Natural killer cell treated with Interleukin-12 subunit alpha and Interleukin-12 subunit beta and Interleukin-15 and Interleukin-18, amount 100 ng/mL, for 72 hours (primary cell): ENCODE measurements around the gene MAP3K20. TPM values are rescaled to one million over a fixed set of nuclear protein-coding genes. Genes with fewer than 3 reads are reported as not detected.

ENCODE experiments used
- ATAC-seq, 2 donors: fragments of 150-1000 bp; cut with Tn5 transposase in 1 of 2; sonication (Bioruptor Pico), chemical (Tn5 transposase) in 1 of 2; 2 replicates each; pipeline ENCODE4 v1.10.0; 2021
- DNase-seq: peaks from one replicate; pipeline ENCODE4 v3.0.0; 2022; ENCODE audit warnings: low spot score
- H3K27ac Mint-ChIP-seq, 2 donors: 1 replicate in 1 of 2; 2 replicates in 1 of 2; pipeline ENCODE4 v1.8.0; 2022; ENCODE audit warnings: mixed read lengths in 2 of 2, mild to moderate bottlenecking in 1 of 2, moderate library complexity in 1 of 2
- H3K27me3 Mint-ChIP-seq, 2 donors: 1 replicate in 1 of 2; 2 replicates in 1 of 2; pipeline ENCODE4 v1.8.0; 2022; ENCODE audit warnings: mixed read lengths in 2 of 2
- H3K36me3 Mint-ChIP-seq: one replicate; pipeline ENCODE4 v1.8.0; 2022; ENCODE audit warnings: mixed read lengths
- H3K4me1 Mint-ChIP-seq, 2 donors: 1 replicate in 1 of 2; 2 replicates in 1 of 2; pipeline ENCODE4 v1.8.0; 2022; ENCODE audit warnings: low read depth in 2 of 2, mixed read lengths in 2 of 2, mild to moderate bottlenecking in 1 of 2
- H3K4me3 Mint-ChIP-seq: one replicate; pipeline ENCODE4 v1.8.0; 2022; ENCODE audit warnings: mixed read lengths
- H3K9me3 Mint-ChIP-seq: 2 replicates; pipeline ENCODE4 v1.8.0; 2022; ENCODE audit warnings: mixed read lengths
- total RNA-seq, 2 donors: library from RNA; stranded (reverse); gene quantifications; one replicate each; pipeline ENCODE4 v1.2.3, GENCODE V29; 2022

MAP3K20 gene
- total RNA-seq, 2 donors from 2014 or later = 30.1 to 76.8 TPM

DNA sequence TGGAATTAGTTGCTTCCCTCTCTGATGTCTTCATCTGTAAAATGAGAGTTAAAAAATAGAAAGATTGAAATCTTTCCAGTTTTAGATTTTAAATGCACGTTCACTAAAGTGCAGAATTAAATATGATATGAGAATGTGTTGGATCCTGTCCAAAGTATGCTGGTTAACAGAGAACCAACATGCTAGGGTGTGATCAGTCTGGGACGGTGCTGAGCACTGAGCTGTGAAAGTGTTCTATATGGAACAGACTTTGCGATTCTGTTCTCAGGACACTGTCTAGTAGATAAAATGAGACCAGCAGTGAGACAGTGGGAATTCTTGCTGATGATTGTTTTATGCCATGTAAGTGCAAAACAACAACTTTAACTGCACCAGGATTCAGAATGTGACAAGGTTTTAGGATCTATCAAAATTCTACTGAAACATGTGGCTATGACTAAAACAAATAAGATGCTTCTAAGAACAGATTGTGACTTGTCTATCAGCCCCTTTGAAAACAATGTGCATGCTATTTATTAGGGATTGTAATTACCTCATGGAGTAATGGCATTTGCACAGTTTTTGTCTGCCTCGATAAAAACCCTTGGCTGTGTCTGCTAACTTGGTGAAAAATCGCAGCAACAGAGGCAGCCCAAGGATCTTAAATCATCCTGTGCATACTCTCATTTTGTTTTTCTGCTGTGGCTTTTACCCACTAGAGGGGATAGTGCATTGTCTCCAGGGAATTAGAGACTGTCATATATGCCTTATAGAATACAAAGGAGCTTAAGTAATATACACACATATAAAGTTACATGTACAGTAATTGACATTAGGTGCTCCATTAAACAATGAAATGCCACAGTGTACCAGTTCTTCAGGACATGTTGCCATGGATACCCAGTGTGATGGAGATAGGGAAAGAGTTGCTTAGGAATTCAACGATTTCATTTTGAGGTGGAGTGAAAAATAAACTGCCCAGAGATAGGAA lies 55.1 kb downstream of the MAP3K20 start:
- DNase-seq (no peak), ATAC-seq (peak in 1 of 2 donors; percentile 56)
- Mint-ChIP-seq H3K36me3 (peaks cover 19% of the 10 kb centered on the region), H3K4me3 (peak overlapping the region; percentile 82), H3K27me3 (peaks cover 3 to 16% of the 10 kb centered on the region in 2 donors), H3K4me1 (peaks cover 65 to 66% of the 10 kb centered on the region in 2 donors), H3K9me3 (peaks cover 7% of the 10 kb centered on the region), H3K27ac (peak overlapping the region; percentile 91 to 97)

DNA sequence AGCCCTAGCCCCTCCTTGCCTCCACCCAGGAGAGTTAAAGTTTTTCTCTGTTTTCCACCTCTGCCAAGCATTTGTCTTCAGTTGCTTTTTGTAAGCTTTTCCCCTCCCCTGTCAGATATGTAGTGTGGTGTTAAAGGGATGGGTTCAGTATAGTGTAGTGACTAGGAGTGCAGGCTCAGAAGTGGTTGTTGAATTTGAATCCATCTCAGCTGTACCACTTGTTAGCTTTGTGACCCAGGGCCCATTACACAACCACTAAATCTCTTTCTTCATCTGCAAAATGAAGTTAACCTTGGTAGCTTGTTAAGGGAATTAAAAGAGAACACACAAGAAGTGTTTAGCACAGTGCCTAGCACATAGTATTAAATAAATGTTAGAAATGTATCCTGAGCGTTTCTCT lies 56.9 kb downstream of the MAP3K20 start:
- H3K4me3 Mint-ChIP-seq = peak overlapping the region; percentile 82
- H3K36me3 Mint-ChIP-seq = peaks cover 16% of the 10 kb centered on the region
- peaks cover 3 to 16% of the 10 kb centered on the region in 2 donors for H3K27me3 Mint-ChIP-seq
- peaks cover 71 to 78% of the 10 kb centered on the region in 2 donors for H3K4me1 Mint-ChIP-seq
- ATAC-seq (peak; percentile 62 to 66), DNase-seq (no peak)
- H3K27ac Mint-ChIP-seq = peak overlapping the region; percentile 91 to 97
- peaks cover 5% of the 10 kb centered on the region for H3K9me3 Mint-ChIP-seq

DNA sequence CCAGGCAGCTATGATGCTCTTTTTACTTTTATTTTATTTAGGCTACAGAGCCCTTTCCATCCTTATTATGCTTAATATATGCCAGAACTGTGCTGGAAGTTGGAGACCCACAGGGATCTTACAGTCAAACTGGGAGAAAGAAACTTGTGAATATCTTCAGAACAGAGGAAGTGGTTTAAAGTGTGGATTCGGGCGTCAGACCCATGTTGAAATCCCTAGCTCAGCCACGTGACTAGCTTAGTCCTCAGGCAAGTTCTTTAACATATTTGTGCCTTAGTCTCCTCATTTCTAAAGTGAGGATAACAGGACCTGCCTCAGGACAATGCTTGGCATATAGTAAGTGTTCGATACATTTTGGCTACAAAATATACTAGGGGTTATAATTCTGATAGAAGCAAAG lies 59.1 kb downstream of the MAP3K20 start:
- Mint-ChIP-seq H3K27ac (peak overlapping the region; percentile 73 to 97), H3K9me3 (peaks cover 5% of the 10 kb centered on the region), H3K36me3 (peaks cover 21% of the 10 kb centered on the region), H3K4me3 (peak overlapping the region; percentile 65), H3K4me1 (peaks cover 71 to 78% of the 10 kb centered on the region in 2 donors), H3K27me3 (peaks cover 3 to 22% of the 10 kb centered on the region in 2 donors)
- DNase-seq = peak; percentile 84
- peak; percentile 61 to 81 for ATAC-seq

DNA sequence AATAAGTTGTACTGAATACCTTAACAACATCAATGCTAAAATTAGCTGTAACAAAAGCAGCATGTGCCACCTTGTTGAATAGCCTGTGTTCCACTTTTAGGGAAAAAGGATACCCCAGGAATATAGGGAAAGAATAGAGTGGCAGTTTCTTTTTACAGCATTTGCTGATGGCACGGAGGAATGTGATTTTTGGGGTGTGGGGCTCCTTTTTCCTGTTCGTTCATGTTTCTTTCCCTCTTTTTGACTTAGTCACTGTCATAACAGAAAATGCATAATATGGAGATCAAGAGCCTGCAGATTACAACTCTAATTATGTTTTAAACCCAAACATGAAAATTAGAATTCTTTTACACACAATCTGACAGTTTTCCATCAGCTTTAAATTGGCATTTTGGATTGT lies 60.4 kb downstream of the MAP3K20 start:
- peak overlapping the region; percentile 64 for H3K4me3 Mint-ChIP-seq
- H3K9me3 Mint-ChIP-seq = peaks cover 5% of the 10 kb centered on the region
- H3K36me3 Mint-ChIP-seq = peaks cover 23% of the 10 kb centered on the region
- H3K27ac Mint-ChIP-seq = peak overlapping the region; percentile 42 to 97
- H3K4me1 Mint-ChIP-seq = peaks cover 64 to 69% of the 10 kb centered on the region in 2 donors
- ATAC-seq = no peak
- DNase-seq = no peak
- H3K27me3 Mint-ChIP-seq = peaks cover 3 to 15% of the 10 kb centered on the region in 2 donors

DNA sequence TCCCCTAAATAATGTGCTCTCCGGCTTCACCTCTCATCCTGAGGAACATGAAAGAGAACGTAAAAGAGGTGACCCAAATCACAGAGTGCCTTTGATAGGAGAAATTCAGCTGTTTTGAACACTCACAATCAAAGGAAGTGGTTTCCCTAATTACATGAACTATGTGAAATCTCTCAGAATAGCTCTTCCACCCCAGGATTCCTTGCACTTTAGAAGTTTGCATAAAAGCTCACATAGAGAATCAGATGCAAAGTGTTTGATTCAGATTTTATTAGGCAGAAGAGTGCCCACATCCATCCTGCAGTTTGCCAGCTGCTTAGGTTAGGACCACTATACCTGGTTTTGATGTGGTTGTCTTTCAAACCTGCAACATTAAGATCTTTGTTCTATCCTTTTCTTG lies 61.0 kb downstream of the MAP3K20 start:
- ATAC-seq (no peak), DNase-seq (no peak)
- Mint-ChIP-seq H3K4me1 (peaks cover 63 to 69% of the 10 kb centered on the region in 2 donors), H3K27ac (peak overlapping the region; percentile 42 to 97), H3K4me3 (peak overlapping the region; percentile 64), H3K27me3 (peaks cover 3 to 9% of the 10 kb centered on the region in 2 donors), H3K9me3 (peaks cover 6% of the 10 kb centered on the region), H3K36me3 (peaks cover 29% of the 10 kb centered on the region)

DNA sequence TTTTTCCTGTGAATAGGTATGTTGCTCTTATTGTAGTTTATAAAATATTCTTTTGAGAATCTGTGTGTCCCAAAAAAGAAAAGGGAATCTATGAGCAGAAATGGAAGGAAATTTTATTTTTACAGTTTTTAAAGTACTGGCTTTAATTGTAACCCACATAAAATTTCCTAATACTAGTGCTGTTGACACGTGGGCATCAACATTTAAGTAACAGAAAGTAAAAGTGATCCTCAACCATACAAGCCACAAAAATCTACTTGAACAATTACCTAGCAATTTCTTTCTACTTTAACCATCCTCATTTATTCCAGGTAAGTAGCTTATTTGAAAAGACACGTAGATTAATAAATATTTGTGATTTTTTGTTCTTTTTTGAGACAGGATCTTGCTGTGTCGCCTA lies 62.0 kb downstream of the MAP3K20 start:
- peak overlapping the region; percentile 42 to 97 for H3K27ac Mint-ChIP-seq
- peak overlapping the region; percentile 64 for H3K4me3 Mint-ChIP-seq
- H3K27me3 Mint-ChIP-seq = peaks cover 0 to 7% of the 10 kb centered on the region in 2 donors
- H3K9me3 Mint-ChIP-seq = peaks cover 7% of the 10 kb centered on the region
- no peak for DNase-seq
- H3K4me1 Mint-ChIP-seq = peaks cover 55 to 62% of the 10 kb centered on the region in 2 donors
- no peak for ATAC-seq
- H3K36me3 Mint-ChIP-seq = peaks cover 36% of the 10 kb centered on the region

DNA sequence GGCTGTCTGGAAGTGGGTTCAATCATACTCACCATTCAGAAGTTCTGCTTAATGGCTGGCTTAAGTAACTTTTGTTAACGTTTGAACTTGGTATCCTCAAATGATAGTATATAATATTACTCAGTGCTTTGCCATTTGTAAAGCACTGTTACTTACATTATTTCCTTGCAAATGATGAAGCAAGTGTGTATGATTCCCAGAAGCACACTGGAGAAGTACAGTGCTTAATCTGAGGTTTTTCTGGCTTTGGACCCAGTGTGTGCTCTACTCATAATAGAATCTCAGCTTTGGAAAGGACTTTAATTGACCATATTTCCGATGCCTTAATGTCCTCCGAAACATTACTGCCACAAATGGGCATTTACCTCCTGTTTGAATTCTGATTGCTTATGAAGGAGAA lies 63.3 kb downstream of the MAP3K20 start:
- peaks cover 7% of the 10 kb centered on the region for H3K9me3 Mint-ChIP-seq
- H3K27ac Mint-ChIP-seq = peak overlapping the region in 1 of 2 donors; percentile 97
- DNase-seq (no peak), ATAC-seq (no peak)
- H3K4me3 Mint-ChIP-seq = no peak overlapping the region
- H3K4me1 Mint-ChIP-seq = peaks cover 51 to 56% of the 10 kb centered on the region in 2 donors
- peaks cover 40% of the 10 kb centered on the region for H3K36me3 Mint-ChIP-seq
- H3K27me3 Mint-ChIP-seq = peaks cover 0 to 7% of the 10 kb centered on the region in 2 donors

DNA sequence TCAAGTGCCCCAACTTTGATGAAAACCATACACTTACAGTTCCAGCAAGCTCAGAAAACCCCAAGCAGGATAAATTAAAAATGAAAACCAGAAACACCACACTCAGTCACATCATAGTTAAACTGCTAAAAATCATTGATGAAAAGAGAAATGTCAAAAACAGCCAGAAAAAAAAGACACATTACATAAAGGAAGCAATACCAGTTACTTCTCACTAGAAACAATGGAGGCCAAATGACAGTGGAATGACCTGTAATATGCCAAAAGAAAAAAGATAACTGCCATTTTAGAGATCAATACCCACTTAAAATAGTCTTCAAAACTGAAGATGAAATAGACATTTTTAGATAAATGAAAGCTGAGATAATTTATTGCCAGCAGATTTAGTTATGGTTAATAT lies 66.0 kb downstream of the MAP3K20 start:
- Mint-ChIP-seq H3K27me3 (peaks cover 0 to 7% of the 10 kb centered on the region in 2 donors), H3K36me3 (peaks cover 36% of the 10 kb centered on the region), H3K4me3 (peak overlapping the region; percentile 25), H3K27ac (peak overlapping the region; percentile 44 to 52), H3K9me3 (peaks cover 3% of the 10 kb centered on the region), H3K4me1 (peaks cover 46 to 56% of the 10 kb centered on the region in 2 donors)
- no peak for ATAC-seq
- DNase-seq = no peak

DNA sequence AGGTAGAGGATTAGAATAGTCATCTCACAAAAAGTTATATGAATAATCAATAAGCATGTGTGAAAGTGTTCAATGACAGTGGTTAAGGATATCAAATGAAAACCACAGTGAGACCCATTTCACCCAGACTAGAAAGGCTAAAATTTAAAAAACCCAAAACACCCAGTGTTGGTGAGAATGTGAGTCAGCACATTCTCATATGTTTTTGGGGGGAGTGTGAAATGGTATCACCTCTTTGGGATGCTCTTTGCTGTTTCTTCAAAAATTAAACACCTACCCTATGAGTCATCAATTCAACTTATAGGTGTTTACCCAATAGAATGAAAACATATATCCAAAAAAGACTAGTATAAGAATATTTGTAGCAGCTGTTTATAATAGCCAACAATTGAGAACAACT lies 69.8 kb downstream of the MAP3K20 start:
- Mint-ChIP-seq H3K9me3 (peaks cover 6% of the 10 kb centered on the region), H3K27me3 (no peaks in the 10 kb centered on the region), H3K27ac (peak overlapping the region; percentile 89 to 98), H3K4me3 (peak overlapping the region; percentile 49), H3K4me1 (peaks cover 58 to 67% of the 10 kb centered on the region in 2 donors), H3K36me3 (peaks cover 30% of the 10 kb centered on the region)
- ATAC-seq = peak; percentile 79 to 86
- DNase-seq = no peak

DNA sequence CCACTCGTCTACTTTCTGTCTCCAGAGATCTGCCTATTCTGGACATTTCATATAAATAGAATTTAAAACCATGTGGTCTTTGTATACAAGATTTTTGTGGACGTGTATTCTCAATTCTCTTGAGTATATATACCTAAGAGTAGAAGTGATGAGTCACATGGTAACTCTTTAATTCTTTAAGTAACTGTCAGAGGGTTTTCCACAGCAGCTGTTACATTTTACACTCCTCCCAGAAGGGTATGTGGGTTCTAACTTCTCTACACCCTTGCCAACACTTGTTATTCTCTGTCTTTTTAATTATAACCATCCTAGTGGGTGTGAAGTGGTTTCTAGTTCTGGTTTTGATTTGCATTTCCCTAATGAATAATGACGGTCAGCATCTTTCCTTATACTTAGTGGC lies 70.9 kb downstream of the MAP3K20 start:
- H3K27ac Mint-ChIP-seq = peak overlapping the region; percentile 89 to 98
- H3K4me1 Mint-ChIP-seq = peaks cover 52 to 68% of the 10 kb centered on the region in 2 donors
- peak overlapping the region; percentile 71 for H3K4me3 Mint-ChIP-seq

DNA sequence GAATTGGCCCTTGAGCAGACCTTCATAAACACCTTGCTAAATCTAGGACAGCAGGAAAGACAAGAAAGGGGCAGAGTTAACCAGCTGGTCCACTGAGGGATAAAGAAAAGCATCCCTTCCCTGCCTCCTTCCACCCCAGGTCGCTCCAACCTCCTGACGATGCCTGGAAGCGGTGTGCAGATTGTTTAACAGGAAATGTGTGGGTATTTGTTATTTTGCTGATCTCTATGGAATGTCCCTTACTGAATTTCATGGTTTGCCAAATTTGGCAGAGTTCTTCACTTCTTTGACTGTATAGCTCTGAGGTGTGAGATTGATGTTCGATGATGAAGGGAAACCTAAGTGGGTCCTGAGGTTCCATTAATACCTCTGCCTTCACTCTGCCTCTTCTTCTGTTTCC lies 72.9 kb downstream of the MAP3K20 start:
- Mint-ChIP-seq H3K4me1 (peaks cover 59 to 76% of the 10 kb centered on the region in 2 donors), H3K36me3 (peaks cover 11% of the 10 kb centered on the region), H3K9me3 (peaks cover 4% of the 10 kb centered on the region), H3K4me3 (peak overlapping the region; percentile 68), H3K27ac (peak overlapping the region; percentile 91 to 98), H3K27me3 (no peaks in the 10 kb centered on the region)
- peak; percentile 63 for DNase-seq
- no peak for ATAC-seq

More for the DNA sequence above, 70.9 kb downstream of the MAP3K20 start:
- H3K9me3 Mint-ChIP-seq = peaks cover 5% of the 10 kb centered on the region
- ATAC-seq (peak; percentile 69 to 83), DNase-seq (no peak)
- no peaks in the 10 kb centered on the region for H3K27me3 Mint-ChIP-seq
- peaks cover 22% of the 10 kb centered on the region for H3K36me3 Mint-ChIP-seq

DNA sequence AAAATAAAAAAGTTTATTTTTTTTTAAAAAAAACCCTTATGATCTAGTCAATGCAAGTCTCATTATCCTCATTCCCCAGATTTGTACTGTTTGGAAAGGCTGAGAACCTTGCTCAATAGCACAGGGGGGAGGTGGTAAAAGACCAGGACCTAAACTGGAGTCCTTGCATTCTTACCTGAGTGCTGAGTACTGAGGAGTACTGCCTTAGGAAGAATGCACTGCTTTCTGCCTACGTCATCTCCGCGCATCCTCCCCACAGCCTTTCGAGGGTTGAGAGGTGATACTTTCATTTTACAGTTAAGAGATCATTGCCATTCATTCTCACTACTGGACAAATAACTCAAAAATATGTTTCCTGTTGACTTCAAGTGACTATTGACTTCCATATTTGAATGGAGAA lies 73.8 kb downstream of the MAP3K20 start:
- Mint-ChIP-seq H3K9me3 (peaks cover 4% of the 10 kb centered on the region), H3K27me3 (no peaks in the 10 kb centered on the region), H3K4me1 (peaks cover 58 to 76% of the 10 kb centered on the region in 2 donors), H3K27ac (peak overlapping the region; percentile 91 to 98), H3K4me3 (peak overlapping the region; percentile 78), H3K36me3 (peaks cover 13% of the 10 kb centered on the region)
- DNase-seq = peak; percentile 87
- ATAC-seq = peak; percentile 76 to 79

DNA sequence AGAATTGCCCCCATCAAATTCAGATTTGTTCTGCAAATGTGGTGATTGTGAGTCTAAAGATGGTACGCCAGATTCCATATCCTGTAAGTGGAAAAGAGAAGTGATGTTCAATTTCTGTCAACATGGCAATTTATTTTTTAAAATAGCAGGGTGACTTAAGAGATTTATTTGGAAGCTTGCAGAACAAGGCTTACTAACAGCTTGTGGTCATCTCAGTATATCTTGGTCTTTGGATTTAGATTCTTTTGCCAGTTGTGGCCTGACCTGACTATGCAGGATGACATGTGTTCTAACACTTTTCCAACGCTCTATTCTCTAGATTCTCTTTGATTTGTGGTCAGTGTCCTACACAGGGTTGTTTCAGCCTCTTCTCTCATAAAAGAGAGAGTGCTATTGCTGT lies 74.4 kb downstream of the MAP3K20 start:
- peaks cover 4% of the 10 kb centered on the region for H3K9me3 Mint-ChIP-seq
- H3K4me3 Mint-ChIP-seq = peak overlapping the region; percentile 78
- peaks cover 61 to 70% of the 10 kb centered on the region in 2 donors for H3K4me1 Mint-ChIP-seq
- ATAC-seq (no peak), DNase-seq (no peak)
- H3K27me3 Mint-ChIP-seq = no peaks in the 10 kb centered on the region
- peak overlapping the region; percentile 91 to 98 for H3K27ac Mint-ChIP-seq
- H3K36me3 Mint-ChIP-seq = peaks cover 18% of the 10 kb centered on the region

DNA sequence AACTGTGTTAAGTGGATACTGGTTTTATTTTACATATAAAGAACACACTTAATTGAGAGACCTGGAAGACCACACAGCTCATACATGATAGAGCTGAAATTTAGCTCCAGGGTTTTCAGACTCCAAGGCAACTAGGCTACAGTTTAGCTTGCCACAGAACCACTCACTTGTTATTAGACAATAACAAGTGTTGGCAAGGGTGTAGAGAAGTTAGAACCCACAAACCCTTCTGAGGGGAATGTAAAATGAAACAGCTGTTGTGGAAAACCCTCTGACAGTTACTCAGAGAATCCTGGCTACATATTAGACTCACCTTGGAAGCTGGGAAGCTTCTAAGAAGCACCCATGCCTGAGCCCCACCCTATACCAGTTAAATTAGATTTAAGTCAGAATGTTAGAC lies 75.3 kb downstream of the MAP3K20 start:
- Mint-ChIP-seq H3K27me3 (no peaks in the 10 kb centered on the region), H3K27ac (peak overlapping the region; percentile 91 to 98), H3K9me3 (peaks cover 4% of the 10 kb centered on the region), H3K36me3 (peaks cover 21% of the 10 kb centered on the region), H3K4me3 (peak overlapping the region; percentile 78), H3K4me1 (peaks cover 56 to 61% of the 10 kb centered on the region in 2 donors)
- DNase-seq (no peak), ATAC-seq (no peak)
